H1 (cell line): Measurements from ENCODE around the gene LMX1A. TPM values are rescaled to one million over a fixed set of nuclear protein-coding genes. Genes with fewer than 3 reads are reported as not detected.
A peak's percentile ranks its signal among the peaks of the same experiment; 100 is the strongest.

Experiments used
- CTCF ChIA-PET: fragments of 300-600 bp; sonication (Branson Sonifier 250); formaldehyde crosslinking; loops from one replicate; lab custom pipeline; 2021; ENCODE audit not compliant: partially characterized antibody; lab: Charles Lee
- POLR2A ChIA-PET: fragments of 300-600 bp; sonication (Branson Sonifier 250); formaldehyde crosslinking; loops from one replicate; lab custom pipeline; 2021; ENCODE audit warnings: inconsistent platforms; ENCODE audit not compliant: partially characterized antibody; lab: Charles Lee
- DNase-seq, 2 experiments: peaks; one replicate each; pipeline versions ENCODE4 v3.0.0 to v3.0.0-alpha.2; 2010 to 2022; ENCODE audit warnings: low spot score in 2 of 2, low read depth in 1 of 2, mixed read lengths in 1 of 2
- FAIRE-seq: peaks from 2 replicates; lab custom pipeline; 2011; peaks lifted over from hg19 to GRCh38; lab: Jason Lieb, UNC
- H2AFZ ChIP-seq: 2 replicates; pipeline ENCODE4 v1.8.1; 2012; ENCODE audit warnings: low read length, inconsistent platforms
- H2AK5ac ChIP-seq: 2 replicates; pipeline ENCODE4 v1.6.1; 2013; ENCODE audit warnings: low read depth, low read length
- H2BK120ac ChIP-seq: replicated peaks from 2 replicates; pipeline ENCODE3; 2013; ENCODE audit warnings: low read depth, low read length, inconsistent platforms
- H2BK12ac ChIP-seq: 2 replicates; pipeline ENCODE4 v1.6.1; 2013; ENCODE audit warnings: low read depth, low read length
- H2BK15ac ChIP-seq: 2 replicates; pipeline ENCODE4 v1.6.1; 2013; ENCODE audit warnings: low read length
- H2BK20ac ChIP-seq: 2 replicates; pipeline ENCODE4 v1.6.1; 2013; ENCODE audit warnings: low read length
- H2BK5ac ChIP-seq: 2 replicates; pipeline ENCODE4 v1.6.1; 2013; ENCODE audit warnings: low read depth, low read length
- H3K14ac ChIP-seq: 2 replicates; pipeline ENCODE4 v1.6.1; 2013; ENCODE audit warnings: inconsistent platforms; ENCODE audit not compliant: insufficient read length
- H3K18ac ChIP-seq: 2 replicates; pipeline ENCODE4 v1.6.1; 2013; ENCODE audit warnings: low read length; ENCODE audit errors: extremely low read depth
- H3K23ac ChIP-seq: 2 replicates; pipeline ENCODE4 v1.6.1; 2013; ENCODE audit warnings: inconsistent platforms; ENCODE audit not compliant: insufficient read length
- H3K23me2 ChIP-seq: 2 replicates; pipeline ENCODE4 v1.6.1; 2013; ENCODE audit warnings: low read depth, low read length
- H3K27ac ChIP-seq: 2 replicates; pipeline ENCODE4 v1.6.1; 2011; ENCODE audit warnings: low read depth, low read length, inconsistent platforms
- H3K27me3 ChIP-seq, 4 experiments: replicated peaks in 1 of 4; 1 replicate in 1 of 4; 2 replicates in 3 of 4; pipeline versions ENCODE4 v1.6.1 to v1.8.1; 2011 to 2013; ENCODE audit warnings: low read length in 3 of 4, mild to moderate bottlenecking in 3 of 4, inconsistent platforms in 2 of 4, mixed read lengths in 2 of 4, moderate library complexity in 1 of 4; ENCODE audit not compliant: control insufficient read depth in 3 of 4, insufficient read depth in 3 of 4; ENCODE audit errors: extremely low read depth in 1 of 4
- H3K36me3 ChIP-seq, 4 experiments: 2 replicates each; pipeline versions ENCODE4 v1.6.1 to v1.8.1; 2011 to 2013; ENCODE audit warnings: mild to moderate bottlenecking in 4 of 4, low read length in 3 of 4, moderate library complexity in 2 of 4, control low read depth in 1 of 4, inconsistent platforms in 1 of 4; ENCODE audit not compliant: insufficient read depth in 4 of 4, control insufficient read depth in 2 of 4
- H3K4ac ChIP-seq: replicated peaks from 2 replicates; pipeline ENCODE3; 2013; ENCODE audit warnings: low read length, low read depth, mixed read lengths, inconsistent platforms; ENCODE audit not compliant: insufficient read length
- H3K4me1 ChIP-seq, 4 experiments: replicated peaks in 1 of 4; 1 replicate in 1 of 4; 2 replicates in 3 of 4; pipeline versions ENCODE4 v1.6.1 to v1.8.1; 2011 to 2013; ENCODE audit warnings: low read length in 3 of 4, inconsistent platforms in 2 of 4, mixed read lengths in 1 of 4; ENCODE audit not compliant: insufficient read depth in 4 of 4, control insufficient read depth in 3 of 4
- H3K4me2 ChIP-seq, 2 experiments: 2 replicates each; pipeline versions ENCODE4 v1.6.1 to v1.8.1; 2011 to 2013; ENCODE audit warnings: low read depth in 2 of 2, low read length in 2 of 2, control low read depth in 1 of 2, inconsistent platforms in 1 of 2, mild to moderate bottlenecking in 1 of 2; ENCODE audit not compliant: insufficient read depth in 1 of 2
- H3K4me3 ChIP-seq, 4 experiments: fragments of 200-600, 300-600 bp in 1 of 4; sonication (generic), shearing (Covaris generic), sonication (Bioruptor Twin) in 1 of 4; 2 replicates each; pipeline versions ENCODE4 v1.5.1 to v1.8.1; 2011 to 2016; ENCODE audit warnings: low read length in 4 of 4, low read depth in 3 of 4, control low read depth in 2 of 4, inconsistent platforms in 2 of 4, mild to moderate bottlenecking in 2 of 4, mixed read lengths in 1 of 4, moderate library complexity in 1 of 4; ENCODE audit not compliant: insufficient read depth in 2 of 4; ENCODE audit errors: extremely low read depth in 1 of 4
- H3K56ac ChIP-seq: replicated peaks from 2 replicates; pipeline ENCODE3; 2013; ENCODE audit warnings: low read depth, mild to moderate bottlenecking, mixed read lengths, low read length, inconsistent platforms; ENCODE audit not compliant: insufficient read length
- H3K79me1 ChIP-seq: 2 replicates; pipeline ENCODE4 v1.6.1; 2013; ENCODE audit warnings: low read depth, low read length, control low read depth
- H3K79me2 ChIP-seq, 2 experiments: 2 replicates each; pipeline versions ENCODE4 v1.6.1 to v1.8.1; 2012 to 2013; ENCODE audit warnings: low read length in 2 of 2, mild to moderate bottlenecking in 2 of 2, inconsistent platforms in 1 of 2; ENCODE audit not compliant: insufficient read depth in 2 of 2, control insufficient read depth in 1 of 2
- H3K9ac ChIP-seq, 4 experiments: replicated peaks in 1 of 4; 1 replicate in 1 of 4; 2 replicates in 3 of 4; pipeline versions ENCODE4 v1.6.1 to v1.8.1; 2011 to 2013; ENCODE audit warnings: low read depth in 3 of 4, low read length in 3 of 4, control low read depth in 2 of 4, mild to moderate bottlenecking in 2 of 4, moderate library complexity in 2 of 4, inconsistent platforms in 1 of 4; ENCODE audit errors: extremely low read depth in 1 of 4
- H3K9me3 ChIP-seq, 2 experiments: 2 replicates each; pipeline versions ENCODE4 v1.6.1 to v1.8.1; 2012 to 2013; ENCODE audit warnings: mild to moderate bottlenecking in 2 of 2, moderate library complexity in 2 of 2, control low read depth in 1 of 2, inconsistent platforms in 1 of 2, low read depth in 1 of 2, low read length in 1 of 2, mixed read lengths in 1 of 2; ENCODE audit not compliant: insufficient read depth in 2 of 2
- H4K20me1 ChIP-seq, 2 experiments: replicated peaks in 1 of 2; 2 replicates each; pipeline versions ENCODE3 to v1.8.1; 2011 to 2013; ENCODE audit warnings: inconsistent platforms in 2 of 2, low read length in 2 of 2, mild to moderate bottlenecking in 1 of 2; ENCODE audit not compliant: insufficient read depth in 2 of 2, control insufficient read depth in 1 of 2
- H4K5ac ChIP-seq: 2 replicates; pipeline ENCODE4 v1.6.1; 2013; ENCODE audit warnings: low read length, low read depth, mixed read lengths, inconsistent platforms; ENCODE audit not compliant: insufficient read length
- H4K8ac ChIP-seq: 2 replicates; pipeline ENCODE4 v1.8.0; 2013; ENCODE audit warnings: mild to moderate bottlenecking, moderate library complexity, low read length, inconsistent platforms; ENCODE audit not compliant: insufficient read depth; ENCODE audit errors: extremely low read depth
- H4K91ac ChIP-seq: replicated peaks from 2 replicates; pipeline ENCODE3; 2013; ENCODE audit warnings: low read length, mixed read lengths, inconsistent platforms; ENCODE audit not compliant: insufficient read length
- KDM1A ChIP-seq: fragments of 200-600, 300-600 bp; sonication (generic); IDR thresholded peaks from 2 replicates; pipeline ENCODE4 v1.7.1; 2016; ENCODE audit warnings: mild to moderate bottlenecking, low read length, borderline replicate concordance
- RBBP5 ChIP-seq: IDR thresholded peaks from 2 replicates; pipeline ENCODE4 v1.7.1; 2012; ENCODE audit warnings: low read depth, mild to moderate bottlenecking, inconsistent platforms, low read length, moderate library complexity, borderline replicate concordance
- SIRT6 ChIP-seq: IDR thresholded peaks from one replicate; pipeline ENCODE4 v1.7.1; 2012; ENCODE audit warnings: low read length, inconsistent platforms
- SIX5 ChIP-seq: IDR thresholded peaks from 2 replicates; pipeline ENCODE4 v1.6.1; 2011; ENCODE audit warnings: mild to moderate bottlenecking, low read depth, low read length
- SP4 ChIP-seq: IDR thresholded peaks from 2 replicates; pipeline ENCODE4 v1.6.1; 2012; ENCODE audit warnings: low read length, inconsistent platforms
- SUZ12 ChIP-seq: fragments of 200-600 bp; sonication (generic); IDR thresholded peaks from 2 replicates; pipeline ENCODE4 v1.6.1; 2012; ENCODE audit warnings: mild to moderate bottlenecking, inconsistent platforms, low read length, moderate library complexity, mixed read lengths
- TEAD4 ChIP-seq: IDR thresholded peaks from 2 replicates; pipeline ENCODE4 v1.6.1; 2012; ENCODE audit warnings: low read depth, low read length, inconsistent platforms, mixed read lengths
- WGBS, 2 experiments: shearing (Covaris generic) in 1 of 2; methylation state at CpG; one replicate each; pipeline versions ENCODE4 v1.1.6 to v1.1.7; 2013 to 2015; ENCODE audit warnings: low lambda C conversion rate in 2 of 2, mixed read lengths in 2 of 2, inconsistent platforms in 1 of 2, low coverage in 1 of 2, missing lambda C conversion rate in 1 of 2; ENCODE audit not compliant: insufficient replicate concordance in 2 of 2, insufficient coverage in 1 of 2, insufficient read length in 1 of 2; ENCODE audit errors: extremely low coverage in 1 of 2, missing lambda C conversion rate in 1 of 2; 5-methylcytosine and 5-hydroxymethylcytosine counted together
- polyA plus RNA-seq, 7 experiments: library from polyadenylated mRNA; depleted of rRNA in 3 of 7; stranded (reverse) in 5 of 7; unstranded in 2 of 7; fragments of >200 nt in 5 of 7; fragments of 200-250 nt in 2 of 7; gene quantifications; 1 replicate in 5 of 7; 2 replicates in 1 of 7; 4 replicates in 1 of 7; pipeline versions ENCODE4 v1.2.1 to v1.2.3, GENCODE V29; 2011 to 2013; ENCODE audit warnings: missing spikeins in 2 of 7, mixed read lengths in 2 of 7
- total RNA-seq: library from RNA; stranded (reverse); fragmentation: NEBNext Ultra II Directional; extraction: Animal tissue kit (Norgen Biotek cat#: 25700); gene quantifications from 2 replicates; pipeline ENCODE4 v1.2.1, GENCODE V29; 2021

Gene LMX1A
- total and polyA plus RNA-seq, 2 of the 8 experiments (the other 6 are each of a cell fraction or from before 2014, with no cell fraction given): not detected

GRCh38 chr1:165376811-165377311, 20.3 kb upstream of the LMX1A start:
- Histone ChIP-seq H3K14ac (no peak overlapping the region), H3K36me3 (no peaks in the 10 kb centered on the region), H2BK5ac (peak overlapping the region; percentile 44; the same call in 1 of the 2 replicates), H3K27me3 (peaks cover 0 to 30% (median 16%) of the 10 kb centered on the region in 4 experiments; a peak in 6 of 7 replicates), H2BK120ac (no peak overlapping the region), H3K9me3 (no peaks in the 10 kb centered on the region), H3K4me1 (peaks cover 0 to 10% (median 0%) of the 10 kb centered on the region in 4 experiments; a peak in 2 of 7 replicates), H3K56ac (no peak overlapping the region), H3K9ac (0 out of 7 replicates have a peak overlapping the region, but pooled peaks of 3 of the 4 experiments have one; percentile 3 to 12 (median 5)), H3K79me2 (no peaks in the 10 kb centered on the region), H2AFZ (0 out of 2 replicates have a peak overlapping the region, but pooled peaks have one; percentile 25), H3K18ac (peak overlapping the region; percentile 24; the same call in 1 of the 2 replicates), H4K20me1 (no peaks in the 10 kb centered on the region), H2AK5ac (no peak overlapping the region), H4K8ac (no peak overlapping the region), H3K27ac (no peak overlapping the region), H2BK20ac (0 out of 2 replicates have a peak overlapping the region, but pooled peaks have one; percentile 23), H2BK12ac (peak overlapping the region; percentile 82; the same call in 1 of the 2 replicates), H2BK15ac (peak overlapping the region; percentile 85; the same call in 1 of the 2 replicates), H4K5ac (no peak overlapping the region), H3K23me2 (peaks cover 7% of the 10 kb centered on the region; the same call in 1 of the 2 replicates), H3K4me2 (peak overlapping the region; percentile 85 to 89), H4K91ac (peak overlapping the region; percentile 5), H3K23ac (no peak overlapping the region), H3K4ac (peak overlapping the region; percentile 15), H3K4me3 (peak overlapping the region; percentile 57 to 74 (median 71)), H3K79me1 (no peaks in the 10 kb centered on the region)
- TF ChIP-seq SIX5 (no peak), SUZ12 (0 out of 2 replicates have a peak, but pooled peaks have one; percentile 14), SP4 (no peak), RBBP5 (0 out of 2 replicates have a peak, but pooled peaks have one; percentile 14), TEAD4 (no peak), KDM1A (peak; percentile 84; the same call in 1 of the 2 replicates), SIRT6 (no peak)
- WGBS, 2 experiments: 15% methylated on average over 12 of the region's 12 CpGs; no CpG with 5 or more reads in 1 of the 2 experiments
- ChIA-PET CTCF (interaction anchor here (0.7 to 3.3 kb wide), 8 partner anchors 9 to 247 kb away, joined by 3 to 26 read pairs (median 4); no protein-coding TSS in a partner anchor), POLR2A (interaction anchor here (0.6 to 1.6 kb wide), 4 partner anchors 30 to 450 kb away, joined by 3 to 4 read pairs (median 4); no protein-coding TSS in a partner anchor)
- DNase-seq (no peak), FAIRE-seq (no peak)
